WTC11 (cell line): Measurements from ENCODE around the gene OTOG. TPM values are rescaled to one million over a fixed set of nuclear protein-coding genes. Genes with fewer than 3 reads are reported as not detected.

Source experiments
- ATAC-seq: fragments of 200-7000 bp; cut with Tn5 transposase; 2 replicates; pipeline ENCODE4 v1.10.0; 2021; ENCODE audit warnings: mild to moderate bottlenecking, moderate library complexity
- CTCF ChIA-PET: fragments of 300-600 bp; sonication (Branson Sonifier 250); formaldehyde crosslinking; loops from one replicate; lab custom pipeline; 2021; ENCODE audit warnings: antibody characterized with exemption; lab: Charles Lee
- POLR2A ChIA-PET: fragments of 350-600 bp; sonication (Branson Sonifier 250); formaldehyde crosslinking; loops from one replicate; lab custom pipeline; 2021; ENCODE audit warnings: antibody characterized with exemption; lab: Charles Lee
- DNase-seq: peaks from one replicate; pipeline ENCODE4 v3.0.0; 2021; ENCODE audit warnings: low spot score
- H3K27ac Mint-ChIP-seq: 2 replicates; pipeline ENCODE4 v1.8.0; 2021; ENCODE audit warnings: mixed read lengths
- H3K27me3 Mint-ChIP-seq: 2 replicates; pipeline ENCODE4 v1.8.0; 2021; ENCODE audit warnings: low read depth, mild to moderate bottlenecking, moderate library complexity, mixed read lengths
- H3K36me3 Mint-ChIP-seq: 2 replicates; pipeline ENCODE4 v1.8.0; 2021; ENCODE audit warnings: mixed read lengths
- H3K4me1 Mint-ChIP-seq: 2 replicates; pipeline ENCODE4 v1.8.0; 2022; ENCODE audit warnings: mixed read lengths
- H3K4me3 Mint-ChIP-seq: 2 replicates; pipeline ENCODE4 v1.8.0; 2021; ENCODE audit warnings: mild to moderate bottlenecking, moderate library complexity, mixed read lengths
- H3K9me3 Mint-ChIP-seq: 2 replicates; pipeline ENCODE4 v1.8.0; 2021; ENCODE audit warnings: mixed read lengths
- ATF1 ChIP-seq: sonication (generic); formaldehyde crosslinking; IDR thresholded peaks from 2 replicates; pipeline ENCODE4 v1.8.1; 2023; ENCODE audit warnings: mild to moderate bottlenecking, moderate library complexity, missing genetic modification reagents
- CBFB ChIP-seq: sonication (generic); formaldehyde crosslinking; IDR thresholded peaks from 2 replicates; pipeline ENCODE4 v1.8.1; 2022; ENCODE audit warnings: mild to moderate bottlenecking, low read depth, missing genetic modification reagents
- CREB1 ChIP-seq: sonication (generic); formaldehyde crosslinking; IDR thresholded peaks from 2 replicates; pipeline ENCODE4 v1.8.0; 2023; ENCODE audit warnings: mild to moderate bottlenecking, missing genetic modification reagents
- CREM ChIP-seq: sonication (generic); formaldehyde crosslinking; IDR thresholded peaks from 2 replicates; pipeline ENCODE4 v1.8.1; 2022; ENCODE audit warnings: mild to moderate bottlenecking, missing genetic modification reagents, moderate library complexity
- FOXJ3 ChIP-seq: sonication (generic); formaldehyde crosslinking; IDR thresholded peaks from 2 replicates; pipeline ENCODE4 v1.9.0; 2021; ENCODE audit warnings: missing genetic modification reagents, mild to moderate bottlenecking, borderline replicate concordance
- HMGXB4 ChIP-seq: sonication (generic); formaldehyde crosslinking; IDR thresholded peaks from 2 replicates; pipeline ENCODE4 v1.8.1; 2023; ENCODE audit warnings: mild to moderate bottlenecking, moderate library complexity, missing genetic modification reagents
- NFYB ChIP-seq: sonication (generic); formaldehyde crosslinking; conservative IDR thresholded peaks from 2 replicates; pipeline ENCODE4 v1.8.0; 2022; ENCODE audit warnings: low read depth, missing genetic modification reagents
- NR1H2 ChIP-seq: sonication (generic); formaldehyde crosslinking; IDR thresholded peaks from 2 replicates; pipeline ENCODE4 v1.9.0; 2021; ENCODE audit warnings: mild to moderate bottlenecking, moderate library complexity, missing genetic modification reagents
- PREB ChIP-seq: sonication (generic); formaldehyde crosslinking; IDR thresholded peaks from 2 replicates; pipeline ENCODE4 v1.8.1; 2022; ENCODE audit warnings: mild to moderate bottlenecking, missing genetic modification reagents, moderate library complexity, borderline replicate concordance
- SMAD3 ChIP-seq: sonication (generic); formaldehyde crosslinking; IDR thresholded peaks from 2 replicates; pipeline ENCODE4 v1.8.0; 2022; ENCODE audit warnings: missing genetic modification reagents, mild to moderate bottlenecking, borderline replicate concordance
- STAT6 ChIP-seq: sonication (generic); formaldehyde crosslinking; conservative IDR thresholded peaks from 2 replicates; pipeline ENCODE4 v1.8.1; 2023; ENCODE audit warnings: mild to moderate bottlenecking, low read depth, missing genetic modification reagents, moderate library complexity
- ZMAT4 ChIP-seq: fragments of 250-450 bp; sonication (Bioruptor Pico); IDR thresholded peaks from 2 replicates; pipeline ENCODE4 v1.9.0; 2021; ENCODE audit warnings: mild to moderate bottlenecking
- ZNF396 ChIP-seq: fragments of 250-450 bp; sonication (Bioruptor Pico); IDR thresholded peaks from 2 replicates; pipeline ENCODE4 v1.8.0; 2021; ENCODE audit warnings: mild to moderate bottlenecking, moderate library complexity, borderline replicate concordance
- total RNA-seq: library from RNA; stranded (reverse); gene quantifications from 3 replicates; pipeline ENCODE4 v1.2.3, GENCODE V29; 2021
- TF ChIP-seq, protein P1 (sequence below): sonication (generic); formaldehyde crosslinking; IDR thresholded peaks from 2 replicates; pipeline ENCODE4 v1.8.1; 2022; ENCODE audit warnings: missing genetic modification reagents, borderline replicate concordance
- TF ChIP-seq, protein P2 (sequence below): sonication (generic); formaldehyde crosslinking; IDR thresholded peaks from 2 replicates; pipeline ENCODE4 v1.8.1; 2023; ENCODE audit warnings: mild to moderate bottlenecking, missing genetic modification reagents
- TF ChIP-seq, protein P3 (sequence below): fragments of 250-450 bp; sonication (Bioruptor Pico); IDR thresholded peaks from 2 replicates; pipeline ENCODE4 v1.8.0; 2021; ENCODE audit warnings: mild to moderate bottlenecking
- TF ChIP-seq, protein P4 (sequence below): sonication (generic); formaldehyde crosslinking; IDR thresholded peaks from 2 replicates; pipeline ENCODE4 v1.8.0; 2022; ENCODE audit warnings: mild to moderate bottlenecking, missing genetic modification reagents
- TF ChIP-seq, protein P5 (sequence below): fragments of 250-450 bp; sonication (Bioruptor Pico); IDR thresholded peaks from 2 replicates; pipeline ENCODE4 v2.1.2; 2022; ENCODE audit warnings: mild to moderate bottlenecking, moderate library complexity

OTOG gene
- total RNA-seq, 1 experiment from 2014 or later, result 1.4 TPM

GRCh38 chr11:17585911-17586695 is 39.0 kb downstream of the OTOG start (continued):
- TF ChIP-seq, protein P1, sequence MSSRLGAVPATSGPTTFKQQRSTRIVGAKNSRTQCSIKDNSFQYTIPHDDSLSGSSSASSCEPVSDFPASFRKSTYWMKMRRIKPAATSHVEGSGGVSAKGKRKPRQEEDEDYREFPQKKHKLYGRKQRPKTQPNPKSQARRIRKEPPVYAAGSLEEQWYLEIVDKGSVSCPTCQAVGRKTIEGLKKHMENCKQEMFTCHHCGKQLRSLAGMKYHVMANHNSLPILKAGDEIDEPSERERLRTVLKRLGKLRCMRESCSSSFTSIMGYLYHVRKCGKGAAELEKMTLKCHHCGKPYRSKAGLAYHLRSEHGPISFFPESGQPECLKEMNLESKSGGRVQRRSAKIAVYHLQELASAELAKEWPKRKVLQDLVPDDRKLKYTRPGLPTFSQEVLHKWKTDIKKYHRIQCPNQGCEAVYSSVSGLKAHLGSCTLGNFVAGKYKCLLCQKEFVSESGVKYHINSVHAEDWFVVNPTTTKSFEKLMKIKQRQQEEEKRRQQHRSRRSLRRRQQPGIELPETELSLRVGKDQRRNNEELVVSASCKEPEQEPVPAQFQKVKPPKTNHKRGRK (CRISPR knock-in tag), result no peak
- TF ChIP-seq, protein P2, sequence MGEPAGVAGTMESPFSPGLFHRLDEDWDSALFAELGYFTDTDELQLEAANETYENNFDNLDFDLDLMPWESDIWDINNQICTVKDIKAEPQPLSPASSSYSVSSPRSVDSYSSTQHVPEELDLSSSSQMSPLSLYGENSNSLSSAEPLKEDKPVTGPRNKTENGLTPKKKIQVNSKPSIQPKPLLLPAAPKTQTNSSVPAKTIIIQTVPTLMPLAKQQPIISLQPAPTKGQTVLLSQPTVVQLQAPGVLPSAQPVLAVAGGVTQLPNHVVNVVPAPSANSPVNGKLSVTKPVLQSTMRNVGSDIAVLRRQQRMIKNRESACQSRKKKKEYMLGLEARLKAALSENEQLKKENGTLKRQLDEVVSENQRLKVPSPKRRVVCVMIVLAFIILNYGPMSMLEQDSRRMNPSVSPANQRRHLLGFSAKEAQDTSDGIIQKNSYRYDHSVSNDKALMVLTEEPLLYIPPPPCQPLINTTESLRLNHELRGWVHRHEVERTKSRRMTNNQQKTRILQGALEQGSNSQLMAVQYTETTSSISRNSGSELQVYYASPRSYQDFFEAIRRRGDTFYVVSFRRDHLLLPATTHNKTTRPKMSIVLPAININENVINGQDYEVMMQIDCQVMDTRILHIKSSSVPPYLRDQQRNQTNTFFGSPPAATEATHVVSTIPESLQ (CRISPR knock-in tag), result no peak
- TF ChIP-seq CREB1 (CRISPR knock-in tag), result no peak
- no peak for TF ChIP-seq FOXJ3 (CRISPR knock-in tag)
- no peak for TF ChIP-seq CBFB (CRISPR knock-in tag)
- no peak for TF ChIP-seq ATF1
- TF ChIP-seq, protein P3, sequence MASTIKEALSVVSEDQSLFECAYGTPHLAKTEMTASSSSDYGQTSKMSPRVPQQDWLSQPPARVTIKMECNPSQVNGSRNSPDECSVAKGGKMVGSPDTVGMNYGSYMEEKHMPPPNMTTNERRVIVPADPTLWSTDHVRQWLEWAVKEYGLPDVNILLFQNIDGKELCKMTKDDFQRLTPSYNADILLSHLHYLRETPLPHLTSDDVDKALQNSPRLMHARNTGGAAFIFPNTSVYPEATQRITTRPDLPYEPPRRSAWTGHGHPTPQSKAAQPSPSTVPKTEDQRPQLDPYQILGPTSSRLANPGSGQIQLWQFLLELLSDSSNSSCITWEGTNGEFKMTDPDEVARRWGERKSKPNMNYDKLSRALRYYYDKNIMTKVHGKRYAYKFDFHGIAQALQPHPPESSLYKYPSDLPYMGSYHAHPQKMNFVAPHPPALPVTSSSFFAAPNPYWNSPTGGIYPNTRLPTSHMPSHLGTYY (CRISPR knock-in tag), result no peak

DNA sequence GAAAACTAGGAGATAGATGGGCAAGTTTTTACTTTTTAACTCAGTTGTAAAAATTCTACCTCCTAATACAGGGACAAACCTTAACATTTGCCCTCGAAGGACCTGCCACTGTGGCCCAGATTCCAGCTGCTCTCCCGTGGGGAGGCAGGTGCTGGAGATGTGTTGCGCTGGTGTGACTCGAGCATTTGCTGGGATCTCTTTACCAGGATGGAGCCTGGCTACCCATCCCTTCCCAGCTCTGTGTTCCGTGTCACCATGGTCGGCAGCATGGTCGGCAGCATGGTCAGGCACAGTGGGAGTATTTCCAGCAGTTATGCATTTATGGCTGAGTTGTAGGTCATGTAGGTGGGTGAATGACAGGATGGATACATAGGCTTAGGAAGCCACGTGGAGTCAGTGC is 41.1 kb downstream of the OTOG start:
- DNase-seq (peak; percentile 4), ATAC-seq (no peak)
- Mint-ChIP-seq H3K27ac (no peak overlapping the region), H3K36me3 (no peaks in the 10 kb centered on the region), H3K4me1 (no peaks in the 10 kb centered on the region), H3K9me3 (0 out of 2 replicates have a peak, but pooled peaks cover under 1% of the 10 kb centered on the region), H3K27me3 (peaks cover 2% of the 10 kb centered on the region; the same call in 1 of the 2 replicates), H3K4me3 (no peak overlapping the region)
- POLR2A ChIA-PET, result no interaction called here
- CTCF ChIA-PET, result interaction anchor here (3.1 kb wide), 1 partner anchor 143 kb away, joined by 12 read pairs; no protein-coding TSS in a partner anchor
- no peak for TF ChIP-seq SMAD3 (CRISPR knock-in tag)
- no peak for TF ChIP-seq PREB (CRISPR knock-in tag)
- no peak for TF ChIP-seq ZNF396 (CRISPR knock-in tag)
- TF ChIP-seq ZMAT4 (CRISPR knock-in tag), result no peak
- TF ChIP-seq CBFB (CRISPR knock-in tag), result no peak
- TF ChIP-seq, protein P4, sequence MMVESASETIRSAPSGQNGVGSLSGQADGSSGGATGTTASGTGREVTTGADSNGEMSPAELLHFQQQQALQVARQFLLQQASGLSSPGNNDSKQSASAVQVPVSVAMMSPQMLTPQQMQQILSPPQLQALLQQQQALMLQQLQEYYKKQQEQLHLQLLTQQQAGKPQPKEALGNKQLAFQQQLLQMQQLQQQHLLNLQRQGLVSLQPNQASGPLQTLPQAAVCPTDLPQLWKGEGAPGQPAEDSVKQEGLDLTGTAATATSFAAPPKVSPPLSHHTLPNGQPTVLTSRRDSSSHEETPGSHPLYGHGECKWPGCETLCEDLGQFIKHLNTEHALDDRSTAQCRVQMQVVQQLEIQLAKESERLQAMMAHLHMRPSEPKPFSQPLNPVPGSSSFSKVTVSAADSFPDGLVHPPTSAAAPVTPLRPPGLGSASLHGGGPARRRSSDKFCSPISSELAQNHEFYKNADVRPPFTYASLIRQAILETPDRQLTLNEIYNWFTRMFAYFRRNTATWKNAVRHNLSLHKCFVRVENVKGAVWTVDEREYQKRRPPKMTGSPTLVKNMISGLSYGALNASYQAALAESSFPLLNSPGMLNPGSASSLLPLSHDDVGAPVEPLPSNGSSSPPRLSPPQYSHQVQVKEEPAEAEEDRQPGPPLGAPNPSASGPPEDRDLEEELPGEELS (CRISPR knock-in tag), result no peak
- TF ChIP-seq STAT6, result no peak
- TF ChIP-seq, protein P5, sequence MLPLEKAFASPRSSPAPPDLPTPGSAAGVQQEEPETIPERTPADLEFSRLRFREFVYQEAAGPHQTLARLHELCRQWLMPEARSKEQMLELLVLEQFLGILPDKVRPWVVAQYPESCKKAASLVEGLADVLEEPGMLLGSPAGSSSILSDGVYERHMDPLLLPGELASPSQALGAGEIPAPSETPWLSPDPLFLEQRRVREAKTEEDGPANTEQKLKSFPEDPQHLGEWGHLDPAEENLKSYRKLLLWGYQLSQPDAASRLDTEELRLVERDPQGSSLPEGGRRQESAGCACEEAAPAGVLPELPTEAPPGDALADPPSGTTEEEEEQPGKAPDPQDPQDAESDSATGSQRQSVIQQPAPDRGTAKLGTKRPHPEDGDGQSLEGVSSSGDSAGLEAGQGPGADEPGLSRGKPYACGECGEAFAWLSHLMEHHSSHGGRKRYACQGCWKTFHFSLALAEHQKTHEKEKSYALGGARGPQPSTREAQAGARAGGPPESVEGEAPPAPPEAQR (CRISPR knock-in tag), result no peak
- TF ChIP-seq HMGXB4 (CRISPR knock-in tag), result no peak
- TF ChIP-seq NR1H2, result no peak
- no peak for TF ChIP-seq NFYB
- no peak for TF ChIP-seq CREM (CRISPR knock-in tag)
